Measurements from ENCODE around the gene CYP2S1. TPM values are rescaled to one million over a fixed set of nuclear protein-coding genes. Genes with fewer than 3 reads are reported as not detected.

Gene CYP2S1
- total and polyA plus RNA-seq, 2 experiments from 2014 or later: 130 to 315 TPM

DNA sequence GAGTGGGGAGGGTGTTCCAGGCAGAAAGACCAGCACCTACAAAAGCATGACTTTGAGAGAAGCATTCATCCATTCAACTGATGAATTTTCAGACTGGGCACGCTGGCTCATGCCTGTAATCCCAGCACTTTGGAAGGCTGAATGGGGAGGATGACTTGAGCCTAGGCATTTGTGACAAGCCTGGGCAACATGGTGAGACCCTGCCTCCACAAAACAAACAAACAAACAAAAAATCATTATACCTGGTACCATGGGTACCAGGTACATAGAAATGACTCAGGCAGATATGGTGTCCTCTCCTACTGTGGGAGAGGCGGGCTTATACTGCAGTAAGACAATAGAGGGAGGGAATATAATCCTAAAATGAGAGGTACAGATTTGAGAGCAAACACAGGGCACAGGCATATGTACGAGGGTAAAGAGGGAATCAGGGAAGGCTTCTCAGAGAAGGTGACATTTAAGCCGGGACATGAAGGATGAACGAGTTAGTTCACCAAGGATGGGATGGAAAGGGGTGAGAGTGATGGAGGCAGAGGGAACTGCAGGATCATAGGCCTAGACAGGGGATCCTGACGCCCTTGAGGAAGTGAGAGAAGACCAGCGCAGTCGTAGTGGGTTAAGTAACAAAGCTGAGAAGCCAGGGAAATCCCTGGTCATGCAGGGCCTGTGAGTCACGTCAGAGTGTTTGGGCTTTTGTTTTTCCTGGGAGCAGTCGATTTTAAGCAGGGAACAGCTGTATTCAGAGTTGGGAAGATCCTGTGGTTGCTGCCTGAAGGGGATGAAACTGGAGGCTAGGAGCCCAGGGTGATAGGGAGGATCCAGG is 2.9 kb downstream of the CYP2S1 start:
- Histone ChIP-seq H3K4me3 (0 out of 2 replicates have a peak overlapping the region, but pooled peaks have one; percentile 96), H3K79me2 (replicated peaks; ENCODE audit: insufficient read depth) (peaks cover 77% of the 10 kb centered on the region), H3K36me3 (ENCODE audit: insufficient read depth) (peaks cover 30% of the 10 kb centered on the region), H3K9me2 (ENCODE audit: insufficient read depth) (no peaks in the 10 kb centered on the region), H3K4me2 (peak overlapping the region; percentile 97), H3F3A (replicated peaks; ENCODE audit: low read depth) (peaks cover 26% of the 10 kb centered on the region), H3K27ac (ENCODE audit: low read depth) (peak overlapping the region; percentile 74), H3K4me1 (ENCODE audit: insufficient read depth) (peaks cover 36% of the 10 kb centered on the region), H3K27me3 (ENCODE audit: insufficient read depth) (no peaks in the 10 kb centered on the region), H4K20me1 (replicated peaks; ENCODE audit: insufficient read depth) (peaks cover 36% of the 10 kb centered on the region), H2AFZ (no peak overlapping the region)
- Mint-ChIP-seq H3K4me3 (peak overlapping the region; percentile 93; the same call in 1 of the 3 replicates), H3K36me3 (ENCODE audit: low read depth) (peaks cover 70% of the 10 kb centered on the region), H3K27me3 (ENCODE audit: insufficient read depth, low read depth, poor library complexity) (peaks cover 19% of the 10 kb centered on the region), H3K4me1 (peaks cover 50% of the 10 kb centered on the region), H3K9me3 (no peaks in the 10 kb centered on the region), H3K27ac (peak overlapping the region; percentile 50)
- ATAC-seq (no peak), DNase-seq (ENCODE audit: low spot score) (no peak)
- TF ChIP-seq EZH2phosphoT487 (IDR thresholded peaks at IDR 0.05; ENCODE audit: unreplicated experiment) (no peak), POLR2AphosphoS5 (IDR thresholded peaks at IDR 0.05; ENCODE audit: low read depth) (no peak), JUNB (IDR thresholded peaks at IDR 0.05; ENCODE audit: unreplicated experiment) (no peak), CREB1 (CRISPR knock-in tag; IDR thresholded peaks at IDR 0.05; ENCODE audit: low read depth) (no peak), NANOG (IDR thresholded peaks at IDR 0.05; ENCODE audit: borderline replicate concordance) (no peak), ZNF114 (CRISPR knock-in tag; IDR thresholded peaks at IDR 0.05) (no peak)
- TF ChIP-seq, protein P1, sequence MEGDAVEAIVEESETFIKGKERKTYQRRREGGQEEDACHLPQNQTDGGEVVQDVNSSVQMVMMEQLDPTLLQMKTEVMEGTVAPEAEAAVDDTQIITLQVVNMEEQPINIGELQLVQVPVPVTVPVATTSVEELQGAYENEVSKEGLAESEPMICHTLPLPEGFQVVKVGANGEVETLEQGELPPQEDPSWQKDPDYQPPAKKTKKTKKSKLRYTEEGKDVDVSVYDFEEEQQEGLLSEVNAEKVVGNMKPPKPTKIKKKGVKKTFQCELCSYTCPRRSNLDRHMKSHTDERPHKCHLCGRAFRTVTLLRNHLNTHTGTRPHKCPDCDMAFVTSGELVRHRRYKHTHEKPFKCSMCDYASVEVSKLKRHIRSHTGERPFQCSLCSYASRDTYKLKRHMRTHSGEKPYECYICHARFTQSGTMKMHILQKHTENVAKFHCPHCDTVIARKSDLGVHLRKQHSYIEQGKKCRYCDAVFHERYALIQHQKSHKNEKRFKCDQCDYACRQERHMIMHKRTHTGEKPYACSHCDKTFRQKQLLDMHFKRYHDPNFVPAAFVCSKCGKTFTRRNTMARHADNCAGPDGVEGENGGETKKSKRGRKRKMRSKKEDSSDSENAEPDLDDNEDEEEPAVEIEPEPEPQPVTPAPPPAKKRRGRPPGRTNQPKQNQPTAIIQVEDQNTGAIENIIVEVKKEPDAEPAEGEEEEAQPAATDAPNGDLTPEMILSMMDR (conservative IDR thresholded peaks at IDR 0.05; ENCODE audit: low read depth in 2 of 2): no peak
- TF ChIP-seq, protein P2, sequence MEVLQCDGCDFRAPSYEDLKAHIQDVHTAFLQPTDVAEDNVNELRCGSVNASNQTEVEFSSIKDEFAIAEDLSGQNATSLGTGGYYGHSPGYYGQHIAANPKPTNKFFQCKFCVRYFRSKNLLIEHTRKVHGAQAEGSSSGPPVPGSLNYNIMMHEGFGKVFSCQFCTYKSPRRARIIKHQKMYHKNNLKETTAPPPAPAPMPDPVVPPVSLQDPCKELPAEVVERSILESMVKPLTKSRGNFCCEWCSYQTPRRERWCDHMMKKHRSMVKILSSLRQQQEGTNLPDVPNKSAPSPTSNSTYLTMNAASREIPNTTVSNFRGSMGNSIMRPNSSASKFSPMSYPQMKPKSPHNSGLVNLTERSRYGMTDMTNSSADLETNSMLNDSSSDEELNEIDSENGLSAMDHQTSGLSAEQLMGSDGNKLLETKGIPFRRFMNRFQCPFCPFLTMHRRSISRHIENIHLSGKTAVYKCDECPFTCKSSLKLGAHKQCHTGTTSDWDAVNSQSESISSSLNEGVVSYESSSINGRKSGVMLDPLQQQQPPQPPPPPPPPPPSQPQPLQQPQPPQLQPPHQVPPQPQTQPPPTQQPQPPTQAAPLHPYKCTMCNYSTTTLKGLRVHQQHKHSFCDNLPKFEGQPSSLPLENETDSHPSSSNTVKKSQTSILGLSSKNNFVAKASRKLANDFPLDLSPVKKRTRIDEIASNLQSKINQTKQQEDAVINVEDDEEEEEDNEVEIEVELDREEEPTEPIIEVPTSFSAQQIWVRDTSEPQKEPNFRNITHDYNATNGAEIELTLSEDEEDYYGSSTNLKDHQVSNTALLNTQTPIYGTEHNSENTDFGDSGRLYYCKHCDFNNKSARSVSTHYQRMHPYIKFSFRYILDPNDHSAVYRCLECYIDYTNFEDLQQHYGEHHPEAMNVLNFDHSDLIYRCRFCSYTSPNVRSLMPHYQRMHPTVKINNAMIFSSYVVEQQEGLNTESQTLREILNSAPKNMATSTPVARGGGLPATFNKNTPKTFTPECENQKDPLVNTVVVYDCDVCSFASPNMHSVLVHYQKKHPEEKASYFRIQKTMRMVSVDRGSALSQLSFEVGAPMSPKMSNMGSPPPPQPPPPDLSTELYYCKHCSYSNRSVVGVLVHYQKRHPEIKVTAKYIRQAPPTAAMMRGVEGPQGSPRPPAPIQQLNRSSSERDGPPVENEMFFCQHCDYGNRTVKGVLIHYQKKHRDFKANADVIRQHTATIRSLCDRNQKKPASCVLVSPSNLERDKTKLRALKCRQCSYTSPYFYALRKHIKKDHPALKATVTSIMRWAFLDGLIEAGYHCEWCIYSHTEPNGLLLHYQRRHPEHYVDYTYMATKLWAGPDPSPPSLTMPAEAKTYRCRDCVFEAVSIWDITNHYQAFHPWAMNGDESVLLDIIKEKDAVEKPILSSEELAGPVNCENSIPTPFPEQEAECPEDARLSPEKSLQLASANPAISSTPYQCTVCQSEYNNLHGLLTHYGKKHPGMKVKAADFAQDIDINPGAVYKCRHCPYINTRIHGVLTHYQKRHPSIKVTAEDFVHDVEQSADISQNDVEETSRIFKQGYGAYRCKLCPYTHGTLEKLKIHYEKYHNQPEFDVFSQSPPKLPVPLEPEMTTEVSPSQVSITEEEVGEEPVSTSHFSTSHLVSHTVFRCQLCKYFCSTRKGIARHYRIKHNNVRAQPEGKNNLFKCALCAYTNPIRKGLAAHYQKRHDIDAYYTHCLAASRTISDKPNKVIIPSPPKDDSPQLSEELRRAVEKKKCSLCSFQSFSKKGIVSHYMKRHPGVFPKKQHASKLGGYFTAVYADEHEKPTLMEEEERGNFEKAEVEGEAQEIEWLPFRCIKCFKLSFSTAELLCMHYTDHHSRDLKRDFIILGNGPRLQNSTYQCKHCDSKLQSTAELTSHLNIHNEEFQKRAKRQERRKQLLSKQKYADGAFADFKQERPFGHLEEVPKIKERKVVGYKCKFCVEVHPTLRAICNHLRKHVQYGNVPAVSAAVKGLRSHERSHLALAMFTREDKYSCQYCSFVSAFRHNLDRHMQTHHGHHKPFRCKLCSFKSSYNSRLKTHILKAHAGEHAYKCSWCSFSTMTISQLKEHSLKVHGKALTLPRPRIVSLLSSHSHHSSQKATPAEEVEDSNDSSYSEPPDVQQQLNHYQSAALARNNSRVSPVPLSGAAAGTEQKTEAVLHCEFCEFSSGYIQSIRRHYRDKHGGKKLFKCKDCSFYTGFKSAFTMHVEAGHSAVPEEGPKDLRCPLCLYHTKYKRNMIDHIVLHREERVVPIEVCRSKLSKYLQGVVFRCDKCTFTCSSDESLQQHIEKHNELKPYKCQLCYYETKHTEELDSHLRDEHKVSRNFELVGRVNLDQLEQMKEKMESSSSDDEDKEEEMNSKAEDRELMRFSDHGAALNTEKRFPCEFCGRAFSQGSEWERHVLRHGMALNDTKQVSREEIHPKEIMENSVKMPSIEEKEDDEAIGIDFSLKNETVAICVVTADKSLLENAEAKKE (CRISPR knock-in tag; IDR thresholded peaks at IDR 0.05): no peak

Data from GM23338 (cell line).